Body of pancreas (tissue), 4 donors: ENCODE data around the gene EAF1. TPM values are rescaled to one million over a fixed set of nuclear protein-coding genes. Genes with fewer than 3 reads are reported as not detected.

Experiments used
- ATAC-seq: fragments of 150-250 bp; one replicate; pipeline ENCODE4 v1.9.1; 2016
- DNase-seq, 4 donors: peaks; one replicate each; pipeline ENCODE4 v3.0.0-alpha.2; 2019
- H3K27ac ChIP-seq, 4 donors: fragments of 200-600 bp; sonication (generic); 1 replicate in 3 of 4; 2 replicates in 1 of 4; pipeline versions ENCODE4 v1.5.1 to v1.6.1; 2016 to 2019; ENCODE audit warnings: mild to moderate bottlenecking in 1 of 4, mixed read lengths in 1 of 4, moderate library complexity in 1 of 4
- H3K27me3 ChIP-seq, 2 donors: fragments of 200-600 bp; sonication (generic); one replicate each; pipeline ENCODE4 v1.6.0; 2016; ENCODE audit warnings: mild to moderate bottlenecking in 1 of 2
- H3K36me3 ChIP-seq, 2 donors: fragments of 200-600 bp; sonication (generic); replicated peaks in 1 of 2; 2 replicates each; pipeline ENCODE4 v1.5.1; 2016; ENCODE audit warnings: low read depth in 2 of 2; ENCODE audit not compliant: insufficient read depth in 1 of 2
- H3K4me1 ChIP-seq: fragments of 200-600 bp; sonication (generic); one replicate; pipeline ENCODE4 v1.6.0; 2016
- H3K4me3 ChIP-seq, 2 donors: fragments of 200-600 bp; sonication (generic); 1 replicate in 1 of 2; 2 replicates in 1 of 2; pipeline ENCODE4 v1.5.1; 2016 to 2019
- H3K9me3 ChIP-seq, 3 donors: fragments of 200-600 bp; sonication (generic); 1 replicate in 2 of 3; 2 replicates in 1 of 3; pipeline ENCODE4 v1.5.1; 2016
- CTCF ChIP-seq, 7 experiments: fragments of 450-650 bp in 4 of 7; fragments of 200-600 bp in 3 of 7; sonication (generic) in 3 of 7; IDR thresholded peaks; one replicate each; pipeline ENCODE4 v1.5.1; 2016 to 2019; ENCODE audit warnings: antibody characterized with exemption in 7 of 7
- POLR2A ChIP-seq, 3 donors: fragments of 450-650 bp; IDR thresholded peaks; one replicate each; pipeline ENCODE4 v1.6.1; 2016; ENCODE audit warnings: antibody characterized with exemption in 3 of 3, mild to moderate bottlenecking in 2 of 3
- WGBS, 2 donors: methylation state at CpG; one replicate each; pipeline ENCODE4 v1.1.5; 2017; 5-methylcytosine and 5-hydroxymethylcytosine counted together
- intact Hi-C: fragments of 100-400 bp; cut with DNase I; formaldehyde crosslinking; loops from one replicate; pipeline ENCODE4 v1.15.1; 2023
- total RNA-seq, 2 donors: library from RNA; depleted of rRNA; stranded (reverse); fragments of >200 nt; gene quantifications; one replicate each; pipeline ENCODE4 v1.1.0, GENCODE V29; 2016

EAF1 gene
- total RNA-seq, 2 donors from 2014 or later, result 9.1 to 12.9 TPM

GRCh38 chr3:15467227-15468181, 40.1 kb downstream of the EAF1 start:
- H3K4me3 ChIP-seq, result no peak overlapping the region
- no peak for TF ChIP-seq CTCF (IDR thresholded peaks at IDR 0.05)
- no peak overlapping the region for H3K27ac ChIP-seq
- WGBS, 2 donors, result 88 to 91% methylated on average over 11 of the region's 11 CpGs
- no peak for ATAC-seq
- DNase-seq, result no peak
- intact Hi-C loops, result no loop called here
- no peaks in the 10 kb centered on the region for H3K36me3 ChIP-seq
- no peaks in the 10 kb centered on the region for H3K9me3 ChIP-seq
- H3K4me1 ChIP-seq, result no peaks in the 10 kb centered on the region
- no peaks in the 10 kb centered on the region for H3K27me3 ChIP-seq

GRCh38 chr3:15470261-15470660, 42.9 kb downstream of the EAF1 start:
- ATAC-seq (no peak), DNase-seq (no peak)
- H3K27me3 ChIP-seq, result no peaks in the 10 kb centered on the region
- no peak overlapping the region for H3K27ac ChIP-seq
- H3K4me3 ChIP-seq, result no peak overlapping the region
- no peaks in the 10 kb centered on the region for H3K36me3 ChIP-seq
- no peaks in the 10 kb centered on the region for H3K4me1 ChIP-seq
- H3K9me3 ChIP-seq, result no peaks in the 10 kb centered on the region
- intact Hi-C loops, result no loop called here
- TF ChIP-seq CTCF (IDR thresholded peaks at IDR 0.05) (no peak), POLR2A (IDR thresholded peaks at IDR 0.05) (no peak)
- WGBS, 2 donors, result 79 to 90% methylated on average over 3 to 6 of the region's 6 CpGs

- WGBS, 2 donors, result 89 to 95% methylated on average over 2 of the region's 2 CpGs
Measured at GRCh38 chr3:15470849-15471248, 43.5 kb downstream of the EAF1 start.

DNA sequence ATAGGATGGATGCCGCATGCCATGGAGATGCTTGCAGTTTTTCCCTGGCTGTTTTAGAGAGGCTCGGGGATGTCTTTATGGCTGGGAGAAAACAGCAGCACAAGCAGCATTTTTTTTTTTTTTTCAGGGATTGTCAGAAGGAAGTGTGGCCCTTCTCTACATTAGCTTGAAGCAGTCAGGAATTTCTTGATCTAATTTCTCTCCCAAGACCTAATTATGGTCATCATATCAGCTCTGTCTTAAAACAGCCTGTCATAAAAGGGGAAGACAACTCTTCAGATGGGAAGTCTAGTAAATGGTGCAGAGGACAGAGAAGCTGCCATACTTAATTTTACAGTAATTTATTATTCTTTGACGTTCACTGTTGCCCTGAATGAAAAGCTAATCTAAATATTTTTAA, 44.5 kb downstream of the EAF1 start:
- ATAC-seq (no peak), DNase-seq (no peak)
- Histone ChIP-seq H3K27ac (no peak overlapping the region), H3K27me3 (no peaks in the 10 kb centered on the region), H3K4me3 (no peak overlapping the region), H3K36me3 (no peaks in the 10 kb centered on the region), H3K4me1 (no peaks in the 10 kb centered on the region), H3K9me3 (no peaks in the 10 kb centered on the region)
- 92 to 94% methylated on average over 3 of the region's 3 CpGs for WGBS, 2 donors
- intact Hi-C loops, result no loop called here
- TF ChIP-seq POLR2A (IDR thresholded peaks at IDR 0.05), result no peak
- no peak for TF ChIP-seq CTCF (IDR thresholded peaks at IDR 0.05)

More at GRCh38 chr3:15470849-15471248, 43.5 kb downstream of the EAF1 start:
- DNase-seq (no peak), ATAC-seq (no peak)
- Histone ChIP-seq H3K9me3 (no peaks in the 10 kb centered on the region), H3K4me1 (no peaks in the 10 kb centered on the region), H3K27ac (no peak overlapping the region), H3K36me3 (no peaks in the 10 kb centered on the region), H3K4me3 (no peak overlapping the region), H3K27me3 (no peaks in the 10 kb centered on the region)
- intact Hi-C loops, result no loop called here
- no peak for TF ChIP-seq CTCF (IDR thresholded peaks at IDR 0.05)
- no peak for TF ChIP-seq POLR2A (IDR thresholded peaks at IDR 0.05)

DNA sequence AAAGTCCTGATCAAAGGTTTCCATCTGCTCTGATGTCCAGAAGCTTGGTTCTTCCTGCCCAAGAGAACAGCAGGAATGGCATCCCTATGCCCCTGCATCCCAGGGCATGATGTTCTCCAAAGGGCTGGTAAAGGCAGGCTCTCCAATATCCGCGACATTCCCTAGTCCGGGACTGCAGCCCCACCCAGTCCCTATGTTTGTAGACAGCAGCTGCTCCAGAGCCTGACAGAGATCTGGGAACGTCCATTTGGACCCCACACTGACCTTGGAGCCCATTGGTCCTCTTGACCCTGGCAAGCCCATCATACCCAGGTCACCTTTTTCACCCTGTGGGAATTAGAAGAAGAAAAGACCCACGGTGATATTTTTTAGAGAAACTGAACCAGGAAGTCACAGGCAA, 47.8 kb downstream of the EAF1 start:
- H3K27me3 ChIP-seq, result no peaks in the 10 kb centered on the region
- no peak for TF ChIP-seq CTCF (IDR thresholded peaks at IDR 0.05)
- no peak for TF ChIP-seq POLR2A (IDR thresholded peaks at IDR 0.05)
- no peaks in the 10 kb centered on the region for H3K36me3 ChIP-seq
- no peak overlapping the region for H3K27ac ChIP-seq
- intact Hi-C loops, result no loop called here
- H3K4me3 ChIP-seq, result no peak overlapping the region
- WGBS, 2 donors, result 57 to 75% methylated on average over 5 of the region's 5 CpGs
- H3K9me3 ChIP-seq, result no peaks in the 10 kb centered on the region
- ATAC-seq (no peak), DNase-seq (no peak)
- H3K4me1 ChIP-seq, result peaks cover 32% of the 10 kb centered on the region
